GM23338 (cell line): ENCODE data around the gene TGFBI.

Experiments used
- EZH2 ChIP-seq: fragments of 200-600 bp; sonication (generic); IDR thresholded peaks from one replicate; pipeline ENCODE4 v1.8.0; 2017; ENCODE audit warnings: antibody characterized with exemption, mild to moderate bottlenecking, low read depth; ENCODE audit not compliant: unreplicated experiment
- NANOG ChIP-seq: IDR thresholded peaks from 2 replicates; pipeline ENCODE4 v1.6.1; 2016; ENCODE audit warnings: antibody characterized with exemption, borderline replicate concordance
- POLR2AphosphoS5 ChIP-seq: IDR thresholded peaks from 2 replicates; pipeline ENCODE4 v1.6.1; 2016; ENCODE audit warnings: antibody characterized with exemption, low read depth
- TF ChIP-seq, protein P1 (sequence below), 2 experiments: fragments of 200-600 bp in 1 of 2; sonication (generic) in 1 of 2; conservative IDR thresholded peaks; 2 replicates each; pipeline versions ENCODE4 v1.5.1 to v1.6.1; 2016 to 2017; ENCODE audit warnings: antibody characterized with exemption in 2 of 2, low read depth in 2 of 2, mild to moderate bottlenecking in 2 of 2, moderate library complexity in 1 of 2

GRCh38 chr5:136062366-136063274, 33.8 kb downstream of the TGFBI start:
- TF ChIP-seq POLR2AphosphoS5 (no peak), EZH2 (no peak), NANOG (no peak)
- TF ChIP-seq, protein P1, sequence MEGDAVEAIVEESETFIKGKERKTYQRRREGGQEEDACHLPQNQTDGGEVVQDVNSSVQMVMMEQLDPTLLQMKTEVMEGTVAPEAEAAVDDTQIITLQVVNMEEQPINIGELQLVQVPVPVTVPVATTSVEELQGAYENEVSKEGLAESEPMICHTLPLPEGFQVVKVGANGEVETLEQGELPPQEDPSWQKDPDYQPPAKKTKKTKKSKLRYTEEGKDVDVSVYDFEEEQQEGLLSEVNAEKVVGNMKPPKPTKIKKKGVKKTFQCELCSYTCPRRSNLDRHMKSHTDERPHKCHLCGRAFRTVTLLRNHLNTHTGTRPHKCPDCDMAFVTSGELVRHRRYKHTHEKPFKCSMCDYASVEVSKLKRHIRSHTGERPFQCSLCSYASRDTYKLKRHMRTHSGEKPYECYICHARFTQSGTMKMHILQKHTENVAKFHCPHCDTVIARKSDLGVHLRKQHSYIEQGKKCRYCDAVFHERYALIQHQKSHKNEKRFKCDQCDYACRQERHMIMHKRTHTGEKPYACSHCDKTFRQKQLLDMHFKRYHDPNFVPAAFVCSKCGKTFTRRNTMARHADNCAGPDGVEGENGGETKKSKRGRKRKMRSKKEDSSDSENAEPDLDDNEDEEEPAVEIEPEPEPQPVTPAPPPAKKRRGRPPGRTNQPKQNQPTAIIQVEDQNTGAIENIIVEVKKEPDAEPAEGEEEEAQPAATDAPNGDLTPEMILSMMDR (conservative IDR thresholded peaks at IDR 0.05; ENCODE audit: low read depth in 2 of 2): peak; percentile 51 to 73
